Hepatocyte (in vitro differentiated cells): ENCODE results near the gene ATF6. TPM values are rescaled to one million over a fixed set of nuclear protein-coding genes. Genes with fewer than 3 reads are reported as not detected.

Experiments
- DNase-seq: peaks from one replicate; pipeline ENCODE4 v3.0.0-alpha.2; 2016; ENCODE audit warnings: low spot score
- H2AFZ ChIP-seq: fragments of 200-600 bp; sonication (generic); 2 replicates; pipeline ENCODE4 v1.6.0; 2016; ENCODE audit warnings: antibody characterized with exemption, mild to moderate bottlenecking
- H3K27ac ChIP-seq: fragments of 200-600 bp; sonication (generic); 2 replicates; pipeline ENCODE4 v1.5.1; 2016; ENCODE audit warnings: mild to moderate bottlenecking
- H3K27me3 ChIP-seq: fragments of 200-600 bp; sonication (generic); 2 replicates; pipeline ENCODE4 v1.6.1; 2016
- H3K36me3 ChIP-seq: fragments of 200-600 bp; sonication (generic); replicated peaks from 2 replicates; pipeline ENCODE4 v1.5.1; 2016; ENCODE audit warnings: low read depth; ENCODE audit not compliant: insufficient read depth
- H3K4me1 ChIP-seq: fragments of 200-600 bp; sonication (generic); 2 replicates; pipeline ENCODE4 v1.5.1; 2016; ENCODE audit warnings: mild to moderate bottlenecking, moderate library complexity; ENCODE audit not compliant: insufficient read depth
- H3K4me2 ChIP-seq: fragments of 200-600 bp; sonication (generic); 2 replicates; pipeline ENCODE4 v1.6.0; 2016
- H3K4me3 ChIP-seq: fragments of 200-600 bp; sonication (generic); 2 replicates; pipeline ENCODE4 v1.5.1; 2016; ENCODE audit warnings: mild to moderate bottlenecking
- H3K79me2 ChIP-seq: fragments of 200-600 bp; sonication (generic); 2 replicates; pipeline ENCODE4 v1.6.0; 2017; ENCODE audit warnings: mild to moderate bottlenecking
- H3K9me2 ChIP-seq: fragments of 200-600 bp; sonication (generic); replicated peaks from 2 replicates; pipeline ENCODE4 v1.6.0; 2017; ENCODE audit warnings: mild to moderate bottlenecking; ENCODE audit not compliant: insufficient read depth
- H3K9me3 ChIP-seq: fragments of 200-600 bp; sonication (generic); 2 replicates; pipeline ENCODE4 v1.5.1; 2016; ENCODE audit warnings: low read depth, mild to moderate bottlenecking
- H4K20me1 ChIP-seq: fragments of 200-600 bp; sonication (generic); 2 replicates; pipeline ENCODE4 v1.6.0; 2016; ENCODE audit warnings: mild to moderate bottlenecking; ENCODE audit not compliant: insufficient read depth, poor library complexity, severe bottlenecking
- CTCF ChIP-seq: fragments of 200-600 bp; sonication (generic); IDR thresholded peaks from 2 replicates; pipeline ENCODE4 v1.5.1; 2016; ENCODE audit warnings: antibody characterized with exemption, mild to moderate bottlenecking; ENCODE audit not compliant: poor library complexity
- EZH2 ChIP-seq: fragments of 200-600 bp; sonication (generic); IDR thresholded peaks from 2 replicates; pipeline ENCODE4 v1.6.1; 2016; ENCODE audit warnings: antibody characterized with exemption, mild to moderate bottlenecking, borderline replicate concordance
- EZH2phosphoT487 ChIP-seq: fragments of 200-600 bp; sonication (generic); IDR thresholded peaks from one replicate; pipeline ENCODE4 v1.6.1; 2018; ENCODE audit warnings: antibody characterized with exemption, mild to moderate bottlenecking, low read depth, moderate library complexity; ENCODE audit not compliant: unreplicated experiment, severe bottlenecking
- WGBS: methylation state at CpG from one replicate; pipeline ENCODE4 v1.1.6; 2016; ENCODE audit warnings: low lambda C conversion rate; ENCODE audit errors: missing lambda C conversion rate; 5-methylcytosine and 5-hydroxymethylcytosine counted together
- polyA plus RNA-seq: library from polyadenylated mRNA; unstranded; fragments of >200 nt; fragmentation: Nextera tagmentation; extraction: Ambion mirVana; gene quantifications from 2 replicates; pipeline ENCODE4 v1.2.1, GENCODE V29; 2016
- total RNA-seq: library from RNA; depleted of rRNA; stranded (reverse); fragments of >200 nt; gene quantifications from 2 replicates; pipeline ENCODE4 v1.2.3, GENCODE V29; 2014

ATF6 gene
- total and polyA plus RNA-seq, 2 experiments from 2014 or later, result 15.3 to 29.8 TPM

- H3K4me2 ChIP-seq, result no peak overlapping the region
- no peak for TF ChIP-seq EZH2phosphoT487
- no peak for TF ChIP-seq CTCF
- TF ChIP-seq EZH2, result no peak
- no peak overlapping the region for H2AFZ ChIP-seq
- WGBS, result 79% methylated on average over 3 of the region's 3 CpGs
- H3K27ac ChIP-seq, result no peak overlapping the region
- H3K4me1 ChIP-seq, result no peaks in the 10 kb centered on the region
- no peak for DNase-seq
- H3K79me2 ChIP-seq, result no peaks in the 10 kb centered on the region
- H3K36me3 ChIP-seq, result no peaks in the 10 kb centered on the region
- no peaks in the 10 kb centered on the region for H3K9me2 ChIP-seq
- H4K20me1 ChIP-seq, result no peaks in the 10 kb centered on the region
- H3K27me3 ChIP-seq, result no peaks in the 10 kb centered on the region
- H3K9me3 ChIP-seq, result no peaks in the 10 kb centered on the region
- no peak overlapping the region for H3K4me3 ChIP-seq
Measured at GRCh38 chr1:161887730-161888287, 121.7 kb downstream of the ATF6 start.

GRCh38 chr1:161890574-161890973 is 124.5 kb downstream of the ATF6 start:
- H2AFZ ChIP-seq, result no peak overlapping the region
- DNase-seq, result no peak
- H3K9me3 ChIP-seq, result no peaks in the 10 kb centered on the region
- H3K79me2 ChIP-seq, result no peaks in the 10 kb centered on the region
- TF ChIP-seq EZH2, result no peak
- no peak for TF ChIP-seq EZH2phosphoT487
- no peak for TF ChIP-seq CTCF
- no peaks in the 10 kb centered on the region for H3K9me2 ChIP-seq
- WGBS, result 94% methylated on average over 22 of the region's 22 CpGs
- no peak overlapping the region for H3K4me3 ChIP-seq
- H4K20me1 ChIP-seq, result no peaks in the 10 kb centered on the region
- no peaks in the 10 kb centered on the region for H3K4me1 ChIP-seq
- no peak overlapping the region for H3K27ac ChIP-seq
- no peaks in the 10 kb centered on the region for H3K27me3 ChIP-seq
- no peaks in the 10 kb centered on the region for H3K36me3 ChIP-seq
- H3K4me2 ChIP-seq, result no peak overlapping the region

- Histone ChIP-seq H3K9me3 (no peaks in the 10 kb centered on the region), H3K4me2 (no peak overlapping the region), H3K4me1 (no peaks in the 10 kb centered on the region), H3K4me3 (no peak overlapping the region), H3K79me2 (no peaks in the 10 kb centered on the region), H4K20me1 (no peaks in the 10 kb centered on the region), H3K36me3 (no peaks in the 10 kb centered on the region), H3K27ac (no peak overlapping the region), H3K27me3 (no peaks in the 10 kb centered on the region), H2AFZ (no peak overlapping the region), H3K9me2 (no peaks in the 10 kb centered on the region)
- no peak for DNase-seq
- TF ChIP-seq EZH2, result no peak
- no peak for TF ChIP-seq EZH2phosphoT487
- no peak for TF ChIP-seq CTCF
- 92% methylated on average over 2 of the region's 2 CpGs for WGBS
Measured at GRCh38 chr1:161899091-161899490, 133.0 kb downstream of the ATF6 start.
